NCI-H1417 (cell line): Measurements from ENCODE around the gene MARS1.

Experiments
- DNase-seq, 3 experiments: peaks; one replicate each; lab custom pipeline; 2025; lab: John Stamatoyannopoulos, UW

MARS1 gene

GRCh38 chr12:57531836-57532235 is 44.0 kb downstream of the MARS1 start:
- DNase-seq, result no peak

GRCh38 chr12:57533108-57533507 is 45.2 kb downstream of the MARS1 start:
- no peak for DNase-seq

GRCh38 chr12:57534250-57534649 is 46.4 kb downstream of the MARS1 start:
- no peak for DNase-seq

GRCh38 chr12:57534991-57535543 is 47.2 kb downstream of the MARS1 start:
- DNase-seq, result no peak

- DNase-seq, result no peak
Observed at GRCh38 chr12:57535764-57536596, 48.1 kb downstream of the MARS1 start.

- DNase-seq, result no peak
Observed at GRCh38 chr12:57536597-57536942, 48.7 kb downstream of the MARS1 start.

GRCh38 chr12:57539134-57539768 is 51.4 kb downstream of the MARS1 start:
- no peak for DNase-seq

- peak in 1 of 3 experiments; percentile 18 for DNase-seq
Observed at GRCh38 chr12:57541001-57541400, 53.1 kb downstream of the MARS1 start.

- no peak for DNase-seq
Observed at GRCh38 chr12:57541717-57542116, 53.8 kb downstream of the MARS1 start.

- no peak for DNase-seq
Observed at GRCh38 chr12:57543581-57543980, 55.7 kb downstream of the MARS1 start.

GRCh38 chr12:57545809-57546437 is 58.1 kb downstream of the MARS1 start:
- peak in 2 of 3 experiments; percentile 40 to 48 for DNase-seq

- DNase-seq, result peak; percentile 98 to 99 (median 98)
Observed at GRCh38 chr12:57546438-57547287, 58.8 kb downstream of the MARS1 start, which contains the start of gene DCTN2. Gene DCTN2 (minus strand): TSS chr12:57547192. CDS start chr12:57547063, 129 bp downstream.

- no peak for DNase-seq
Observed at GRCh38 chr12:57547288-57548012, 59.6 kb downstream of the MARS1 start.

- no peak for DNase-seq
Observed at GRCh38 chr12:57548013-57548315, 60.1 kb downstream of the MARS1 start.

- DNase-seq, result no peak
Observed at GRCh38 chr12:57548488-57548887, 60.6 kb downstream of the MARS1 start.

- DNase-seq, result no peak
Observed at GRCh38 chr12:57549203-57549908, 61.5 kb downstream of the MARS1 start.

GRCh38 chr12:57549909-57550640 is 62.2 kb downstream of the MARS1 start, which contains the start of gene KIF5A:
Gene KIF5A (plus strand): TSS chr12:57550044. CDS start chr12:57550272, 228 bp downstream.
- DNase-seq, result peak; percentile 79 to 86 (median 81)

- no peak for DNase-seq
Observed at GRCh38 chr12:57550641-57551549, 63.0 kb downstream of the MARS1 start.
